ENCODE measurements around the gene LRRC75A.

Gene LRRC75A

GRCh38 chr17:16516594-16517051 lies 24.6 kb upstream of the LRRC75A start:
- TF ChIP-seq FOXP2 (optimal IDR thresholded peaks at IDR 0.05; ENCODE audit: borderline replicate concordance, extremely low read depth, extremely low read length, insufficient read depth) (no peak), TAF1 (IDR thresholded peaks at IDR 0.05; ENCODE audit: borderline replicate concordance, insufficient read depth, low read length) (no peak), SIN3A (IDR thresholded peaks at IDR 0.05; ENCODE audit: borderline replicate concordance, insufficient read depth, low read length) (peak; percentile 87; the same call in 1 of the 2 replicates), POLR2AphosphoS5 (IDR thresholded peaks at IDR 0.05; ENCODE audit: low read depth, low read length) (no peak)

GRCh38 chr17:16515933-16516332 lies 23.9 kb upstream of the LRRC75A start:
- no peak for TF ChIP-seq SIN3A (IDR thresholded peaks at IDR 0.05; ENCODE audit: borderline replicate concordance, insufficient read depth, low read length)
- no peak for TF ChIP-seq TAF1 (IDR thresholded peaks at IDR 0.05; ENCODE audit: borderline replicate concordance, insufficient read depth, low read length)
- no peak for TF ChIP-seq FOXP2 (optimal IDR thresholded peaks at IDR 0.05; ENCODE audit: borderline replicate concordance, extremely low read depth, extremely low read length, insufficient read depth)

- TF ChIP-seq REST (IDR thresholded peaks at IDR 0.05; ENCODE audit: insufficient read depth in 1 of 2, low read depth in 2 of 2, low read length in 2 of 2) (no peak), FOXP2 (optimal IDR thresholded peaks at IDR 0.05; ENCODE audit: borderline replicate concordance, extremely low read depth, extremely low read length, insufficient read depth) (no peak), TAF1 (IDR thresholded peaks at IDR 0.05; ENCODE audit: borderline replicate concordance, insufficient read depth, low read length) (no peak), SIN3A (IDR thresholded peaks at IDR 0.05; ENCODE audit: borderline replicate concordance, insufficient read depth, low read length) (no peak), POLR2AphosphoS5 (IDR thresholded peaks at IDR 0.05; ENCODE audit: low read depth, low read length) (no peak)
These were observed 21.9 kb upstream of the LRRC75A start for GRCh38 chr17:16513873-16514272.

GRCh38 chr17:16512011-16512410 lies 20.0 kb upstream of the LRRC75A start:
- TF ChIP-seq REST (IDR thresholded peaks at IDR 0.05; ENCODE audit: insufficient read depth in 1 of 2, low read depth in 2 of 2, low read length in 2 of 2), result no peak
- TF ChIP-seq FOXP2 (optimal IDR thresholded peaks at IDR 0.05; ENCODE audit: borderline replicate concordance, extremely low read depth, extremely low read length, insufficient read depth), result no peak
- TF ChIP-seq POLR2AphosphoS5 (IDR thresholded peaks at IDR 0.05; ENCODE audit: low read depth, low read length), result no peak
- no peak for TF ChIP-seq SIN3A (IDR thresholded peaks at IDR 0.05; ENCODE audit: borderline replicate concordance, insufficient read depth, low read length)
- TF ChIP-seq TAF1 (IDR thresholded peaks at IDR 0.05; ENCODE audit: borderline replicate concordance, insufficient read depth, low read length), result no peak

- TF ChIP-seq REST (IDR thresholded peaks at IDR 0.05; ENCODE audit: insufficient read depth in 1 of 2, low read depth in 2 of 2, low read length in 2 of 2) (no peak), TAF1 (IDR thresholded peaks at IDR 0.05; ENCODE audit: borderline replicate concordance, insufficient read depth, low read length) (no peak), SIN3A (IDR thresholded peaks at IDR 0.05; ENCODE audit: borderline replicate concordance, insufficient read depth, low read length) (no peak), POLR2AphosphoS5 (IDR thresholded peaks at IDR 0.05; ENCODE audit: low read depth, low read length) (no peak), FOXP2 (optimal IDR thresholded peaks at IDR 0.05; ENCODE audit: borderline replicate concordance, extremely low read depth, extremely low read length, insufficient read depth) (no peak)
These were observed 19.6 kb upstream of the LRRC75A start for GRCh38 chr17:16511593-16511992.

GRCh38 chr17:16507918-16508533 lies 16.0 kb upstream of the LRRC75A start:
- no peak for TF ChIP-seq TAF1 (IDR thresholded peaks at IDR 0.05; ENCODE audit: borderline replicate concordance, insufficient read depth, low read length)
- TF ChIP-seq POLR2AphosphoS5 (IDR thresholded peaks at IDR 0.05; ENCODE audit: low read depth, low read length), result no peak
